Upper lobe of right lung (tissue), 1 donor: ENCODE results near the gene NGEF. TPM values are rescaled to one million over a fixed set of nuclear protein-coding genes. Genes with fewer than 3 reads are reported as not detected.
A peak's percentile ranks its signal among the peaks of the same experiment; 100 is the strongest.

Experiments used
- ATAC-seq: fragments of 200-7000 bp; cut with Tn5 transposase; one replicate; pipeline ENCODE4 v1.9.1; 2020; ENCODE audit warnings: mild to moderate bottlenecking, moderate library complexity
- DNase-seq: peaks from one replicate; pipeline ENCODE4 v3.0.0-alpha.2; 2020
- H3K27ac ChIP-seq: fragments of 200-600 bp; one replicate; pipeline ENCODE4 v1.8.0; 2022
- H3K27me3 ChIP-seq: fragments of 200-600 bp; one replicate; pipeline ENCODE4 v1.8.0; 2022; ENCODE audit warnings: mild to moderate bottlenecking
- H3K36me3 ChIP-seq: fragments of 200-600 bp; one replicate; pipeline ENCODE4 v1.8.0; 2022
- H3K4me1 ChIP-seq: fragments of 200-600 bp; one replicate; pipeline ENCODE4 v1.8.0; 2022
- H3K4me3 ChIP-seq: fragments of 200-600 bp; one replicate; pipeline ENCODE4 v1.8.0; 2022; ENCODE audit warnings: mild to moderate bottlenecking
- H3K9me3 ChIP-seq: fragments of 200-600 bp; one replicate; pipeline ENCODE4 v1.8.0; 2022
- CTCF ChIP-seq: fragments of 200-600 bp; IDR thresholded peaks from one replicate; pipeline ENCODE4 v1.8.0; 2022; ENCODE audit warnings: antibody characterized with exemption
- intact Hi-C: fragments of 100-400 bp; cut with DNase I; formaldehyde crosslinking; loops from one replicate; pipeline ENCODE4 v1.11.0; 2022
- long read RNA-seq: library from polyadenylated mRNA; unstranded; transcript quantifications from one replicate; pipeline ENCODE4 v2.0.0, GENCODE V29; 2021
- total RNA-seq: library from RNA; stranded (reverse); fragmentation: NEBNext Ultra II Directional; extraction: Animal tissue kit (Norgen Biotek cat#: 25700); gene quantifications from one replicate; pipeline ENCODE4 v1.2.1, GENCODE V29; 2021
- donor health status: DM: no; HTN: yes; CAD: no; lungs with severe emphysema.

The NGEF gene
- not detected for total RNA-seq
- long read RNA-seq: 0 reads

GRCh38 chr2:233013027-233013461 lies at the start of gene NGEF:
TSS of gene NGEF (minus strand) at chr2:233013256. CDS start at chr2:232974890, 38,366 bp downstream.
- Histone ChIP-seq H3K4me1 (peaks cover 3% of the 10 kb centered on the region), H3K4me3 (no peak within 1 kb of the TSS), H3K27me3 (no peaks in the 10 kb centered on the region), H3K9me3 (no peaks in the 10 kb centered on the region), H3K27ac (no peak within 1 kb of the TSS), H3K36me3 (no peaks in the 10 kb centered on the region)
- no peak for TF ChIP-seq CTCF
- ATAC-seq (no peak), DNase-seq (no peak)
- intact Hi-C loops: no loop called here

GRCh38 chr2:233062451-233062850 lies 49.4 kb upstream of the NGEF start:
- peak overlapping the region; percentile 61 for H3K4me3 ChIP-seq
- no peak for TF ChIP-seq CTCF
- intact Hi-C loops: no loop called here
- no peaks in the 10 kb centered on the region for H3K36me3 ChIP-seq
- H3K27ac ChIP-seq: peak overlapping the region; percentile 89
- no peak for DNase-seq
- ATAC-seq: no peak
- no peaks in the 10 kb centered on the region for H3K27me3 ChIP-seq
- peaks cover 57% of the 10 kb centered on the region for H3K4me1 ChIP-seq
- no peaks in the 10 kb centered on the region for H3K9me3 ChIP-seq

GRCh38 chr2:233061591-233062450 lies 48.8 kb upstream of the NGEF start:
- H3K4me1 ChIP-seq: peaks cover 57% of the 10 kb centered on the region
- H3K9me3 ChIP-seq: no peaks in the 10 kb centered on the region
- H3K36me3 ChIP-seq: no peaks in the 10 kb centered on the region
- H3K27me3 ChIP-seq: no peaks in the 10 kb centered on the region
- H3K4me3 ChIP-seq: peak overlapping the region; percentile 61
- ATAC-seq (peak; percentile 41), DNase-seq (peak; percentile 70)
- intact Hi-C loops: no loop called here
- peak overlapping the region; percentile 89 for H3K27ac ChIP-seq
- peak; percentile 40 for TF ChIP-seq CTCF

GRCh38 chr2:233060980-233061590 lies 48.0 kb upstream of the NGEF start:
- no peaks in the 10 kb centered on the region for H3K36me3 ChIP-seq
- no peak for TF ChIP-seq CTCF
- intact Hi-C loops: no loop called here
- ATAC-seq: peak; percentile 2
- H3K27me3 ChIP-seq: no peaks in the 10 kb centered on the region
- DNase-seq: peak; percentile 55
- H3K4me3 ChIP-seq: peak overlapping the region; percentile 61
- H3K27ac ChIP-seq: peak overlapping the region; percentile 89
- H3K9me3 ChIP-seq: no peaks in the 10 kb centered on the region
- peaks cover 54% of the 10 kb centered on the region for H3K4me1 ChIP-seq

- Histone ChIP-seq H3K9me3 (no peaks in the 10 kb centered on the region), H3K36me3 (no peaks in the 10 kb centered on the region), H3K27ac (peak overlapping the region; percentile 89), H3K27me3 (no peaks in the 10 kb centered on the region), H3K4me1 (peaks cover 54% of the 10 kb centered on the region), H3K4me3 (peak overlapping the region; percentile 61)
- peak; percentile 30 for DNase-seq
- intact Hi-C loops: no loop called here
- no peak for TF ChIP-seq CTCF
- ATAC-seq: peak; percentile 27
Observed at GRCh38 chr2:233060501-233060979, 47.5 kb upstream of the NGEF start.
